ENCODE data around the gene ZBP1.

The ZBP1 gene

GRCh38 chr20:57590485-57591288, 29.5 kb downstream of the ZBP1 start:
- Histone ChIP-seq H3K9me3 (ENCODE audit: insufficient read depth, low read length) (peaks cover 18% of the 10 kb centered on the region; the same call in 1 of the 2 replicates), H3K4me1 (ENCODE audit: insufficient read depth, insufficient read length) (peaks cover 17% of the 10 kb centered on the region), H3K36me3 (ENCODE audit: insufficient read depth, insufficient read length, low read length) (no peaks in the 10 kb centered on the region), H3K9ac (ENCODE audit: insufficient read length, low read depth) (no peak overlapping the region), H3K4me3 (ENCODE audit: insufficient read length, low read depth) (no peak overlapping the region), H3K27me3 (ENCODE audit: insufficient read depth, insufficient read length) (no peaks in the 10 kb centered on the region)
- DNase-seq (ENCODE audit: low read depth, low spot score): no peak
- TF ChIP-seq YY1 (IDR thresholded peaks at IDR 0.05; ENCODE audit: insufficient read depth, insufficient read length) (no peak), ZNF274 (IDR thresholded peaks at IDR 0.05; ENCODE audit: low read depth, low read length) (no peak), SUZ12 (IDR thresholded peaks at IDR 0.05; ENCODE audit: extremely low read depth, insufficient read depth, insufficient read length) (no peak)

DNA sequence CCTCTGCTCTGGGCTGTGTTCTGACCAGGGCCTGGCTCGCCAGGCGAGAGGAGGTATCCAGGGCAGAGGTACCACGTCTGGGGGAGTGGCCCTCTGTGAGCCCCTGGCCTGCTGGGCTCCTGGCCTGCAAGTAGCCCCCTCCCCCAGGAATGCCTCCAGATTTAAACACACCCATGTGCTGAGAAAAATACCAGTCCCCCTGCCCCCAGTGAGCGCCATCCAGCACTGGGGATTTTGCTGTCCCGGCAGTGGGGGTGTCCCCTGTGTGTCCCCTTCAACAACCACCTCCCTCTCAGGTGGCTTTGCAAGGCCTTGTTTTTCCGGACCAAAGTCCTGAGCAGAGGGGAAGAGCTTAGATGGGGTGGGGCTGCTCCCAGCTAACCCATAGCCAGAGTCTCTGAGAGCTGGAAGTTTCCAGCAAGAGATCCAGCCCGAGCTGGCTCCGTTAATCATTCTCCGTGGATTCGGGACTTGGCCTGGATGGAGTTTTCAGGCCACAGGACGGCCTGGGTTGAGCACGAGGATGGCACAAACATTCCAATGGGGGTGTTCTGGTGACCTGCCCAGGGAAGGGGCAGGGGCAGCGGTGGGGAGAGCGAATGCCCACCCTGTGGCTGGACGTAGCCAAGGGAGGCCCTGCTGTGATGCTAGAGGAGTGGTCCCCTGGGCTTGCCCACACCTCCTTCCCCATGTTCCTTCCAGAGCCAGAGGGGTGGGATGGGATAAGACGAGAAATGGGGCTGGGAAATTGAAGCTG, 30.3 kb downstream of the ZBP1 start:
- H3K27me3 ChIP-seq (ENCODE audit: insufficient read depth, insufficient read length): no peaks in the 10 kb centered on the region
- no peak for TF ChIP-seq SUZ12 (IDR thresholded peaks at IDR 0.05; ENCODE audit: extremely low read depth, insufficient read depth, insufficient read length)
- TF ChIP-seq ZNF274 (IDR thresholded peaks at IDR 0.05; ENCODE audit: low read depth, low read length): no peak
- no peak for TF ChIP-seq YY1 (IDR thresholded peaks at IDR 0.05; ENCODE audit: insufficient read depth, insufficient read length)

GRCh38 chr20:57589123-57589727, 31.0 kb downstream of the ZBP1 start:
- no peaks in the 10 kb centered on the region for H3K36me3 ChIP-seq (ENCODE audit: insufficient read depth, insufficient read length, low read length)
- no peak overlapping the region for H3K9ac ChIP-seq (ENCODE audit: insufficient read length, low read depth)
- H3K4me3 ChIP-seq (ENCODE audit: insufficient read length, low read depth): no peak overlapping the region
- TF ChIP-seq ZNF274 (IDR thresholded peaks at IDR 0.05; ENCODE audit: low read depth, low read length): no peak
- no peak for TF ChIP-seq SUZ12 (IDR thresholded peaks at IDR 0.05; ENCODE audit: extremely low read depth, insufficient read depth, insufficient read length)
- no peak for TF ChIP-seq YY1 (IDR thresholded peaks at IDR 0.05; ENCODE audit: insufficient read depth, insufficient read length)
- DNase-seq (ENCODE audit: low read depth, low spot score): no peak
- no peaks in the 10 kb centered on the region for H3K27me3 ChIP-seq (ENCODE audit: insufficient read depth, insufficient read length)
- H3K4me1 ChIP-seq (ENCODE audit: insufficient read depth, insufficient read length): peaks cover 14% of the 10 kb centered on the region
- H3K9me3 ChIP-seq (ENCODE audit: insufficient read depth, low read length): peaks cover 18% of the 10 kb centered on the region; the same call in 1 of the 2 replicates

More for the DNA sequence above, 30.3 kb downstream of the ZBP1 start:
- Histone ChIP-seq H3K9me3 (ENCODE audit: insufficient read depth, low read length) (peaks cover 18% of the 10 kb centered on the region; the same call in 1 of the 2 replicates), H3K4me3 (ENCODE audit: insufficient read length, low read depth) (no peak overlapping the region), H3K36me3 (ENCODE audit: insufficient read depth, insufficient read length, low read length) (no peaks in the 10 kb centered on the region), H3K9ac (ENCODE audit: insufficient read length, low read depth) (no peak overlapping the region), H3K4me1 (ENCODE audit: insufficient read depth, insufficient read length) (peaks cover 14% of the 10 kb centered on the region)
- no peak for DNase-seq (ENCODE audit: low read depth, low spot score)

- Histone ChIP-seq H3K9me3 (ENCODE audit: insufficient read depth, low read length) (peaks cover 18% of the 10 kb centered on the region; the same call in 1 of the 2 replicates), H3K4me1 (ENCODE audit: insufficient read depth, insufficient read length) (peaks cover 10% of the 10 kb centered on the region), H3K27me3 (ENCODE audit: insufficient read depth, insufficient read length) (no peaks in the 10 kb centered on the region), H3K36me3 (ENCODE audit: insufficient read depth, insufficient read length, low read length) (no peaks in the 10 kb centered on the region), H3K4me3 (ENCODE audit: insufficient read length, low read depth) (no peak overlapping the region), H3K9ac (ENCODE audit: insufficient read length, low read depth) (no peak overlapping the region)
- TF ChIP-seq ZNF274 (IDR thresholded peaks at IDR 0.05; ENCODE audit: low read depth, low read length) (no peak), YY1 (IDR thresholded peaks at IDR 0.05; ENCODE audit: insufficient read depth, insufficient read length) (no peak), SUZ12 (IDR thresholded peaks at IDR 0.05; ENCODE audit: extremely low read depth, insufficient read depth, insufficient read length) (no peak)
- no peak for DNase-seq (ENCODE audit: low read depth, low spot score)
Measured at GRCh38 chr20:57588596-57588995, 31.6 kb downstream of the ZBP1 start.

DNA sequence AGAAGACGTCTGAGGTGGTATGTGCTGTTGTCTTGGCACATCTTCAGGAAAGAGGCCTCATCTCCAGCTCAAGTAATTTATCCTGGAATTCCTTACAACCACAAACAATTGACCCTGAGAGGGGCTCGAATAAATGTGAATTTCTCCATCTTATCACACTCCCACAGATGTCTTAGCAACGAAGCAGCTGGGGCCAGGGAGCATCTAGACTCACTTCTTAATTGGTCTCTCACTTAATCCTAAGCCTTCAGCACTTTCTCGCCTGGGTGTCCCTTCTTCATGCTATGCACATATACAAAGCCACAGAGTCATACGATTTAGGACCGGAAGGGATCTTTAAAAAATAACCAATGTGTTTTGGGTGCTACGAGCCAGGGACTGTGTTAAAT, 32.2 kb downstream of the ZBP1 start:
- H3K27me3 ChIP-seq (ENCODE audit: insufficient read depth, insufficient read length): no peaks in the 10 kb centered on the region
- H3K9ac ChIP-seq (ENCODE audit: insufficient read length, low read depth): no peak overlapping the region
- H3K4me1 ChIP-seq (ENCODE audit: insufficient read depth, insufficient read length): peaks cover 5% of the 10 kb centered on the region
- DNase-seq (ENCODE audit: low read depth, low spot score): no peak
- TF ChIP-seq SUZ12 (IDR thresholded peaks at IDR 0.05; ENCODE audit: extremely low read depth, insufficient read depth, insufficient read length): no peak
- TF ChIP-seq ZNF274 (IDR thresholded peaks at IDR 0.05; ENCODE audit: low read depth, low read length): no peak
- no peak for TF ChIP-seq YY1 (IDR thresholded peaks at IDR 0.05; ENCODE audit: insufficient read depth, insufficient read length)
- H3K36me3 ChIP-seq (ENCODE audit: insufficient read depth, insufficient read length, low read length): no peaks in the 10 kb centered on the region
- H3K4me3 ChIP-seq (ENCODE audit: insufficient read length, low read depth): no peak overlapping the region
- H3K9me3 ChIP-seq (ENCODE audit: insufficient read depth, low read length): peaks cover 18% of the 10 kb centered on the region; the same call in 1 of the 2 replicates

DNA sequence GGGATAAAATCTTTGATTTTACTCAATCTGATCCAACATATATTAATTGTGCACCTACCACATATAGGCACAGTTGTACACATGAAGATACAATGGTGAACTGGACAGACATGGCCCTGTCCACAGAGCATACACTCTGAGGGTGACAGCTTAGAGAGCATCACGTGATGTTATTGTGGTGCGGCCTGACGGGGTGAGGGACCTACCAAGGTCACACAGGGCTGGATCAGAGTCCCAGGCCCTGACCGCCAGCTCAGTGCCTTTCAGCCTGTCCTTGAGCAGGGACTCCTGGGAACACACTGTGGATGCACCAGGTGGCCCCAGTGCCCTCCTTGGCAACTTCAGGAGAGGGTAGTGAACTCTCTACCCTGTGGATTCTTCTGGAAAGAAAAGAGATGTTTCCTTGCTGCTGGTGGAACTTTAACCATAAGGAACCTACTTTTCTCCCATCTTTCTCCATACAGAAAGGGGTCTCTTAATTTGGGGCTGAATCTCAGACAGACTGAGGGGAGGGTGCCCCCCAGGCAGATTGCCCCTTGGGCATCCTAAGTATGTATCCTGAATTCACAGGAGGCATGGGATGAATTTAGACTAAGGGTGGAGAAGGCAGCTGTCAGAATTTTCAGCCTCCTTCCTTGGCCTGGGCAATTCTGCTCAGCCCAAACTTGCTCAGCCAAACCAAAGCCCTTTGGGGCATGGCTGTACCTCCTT, 32.8 kb downstream of the ZBP1 start:
- peaks cover 6% of the 10 kb centered on the region for H3K4me1 ChIP-seq (ENCODE audit: insufficient read depth, insufficient read length)
- H3K9ac ChIP-seq (ENCODE audit: insufficient read length, low read depth): no peak overlapping the region
- H3K4me3 ChIP-seq (ENCODE audit: insufficient read length, low read depth): no peak overlapping the region
- no peak for DNase-seq (ENCODE audit: low read depth, low spot score)
- no peak for TF ChIP-seq SUZ12 (IDR thresholded peaks at IDR 0.05; ENCODE audit: extremely low read depth, insufficient read depth, insufficient read length)
- no peak for TF ChIP-seq YY1 (IDR thresholded peaks at IDR 0.05; ENCODE audit: insufficient read depth, insufficient read length)
- TF ChIP-seq ZNF274 (IDR thresholded peaks at IDR 0.05; ENCODE audit: low read depth, low read length): no peak
- H3K9me3 ChIP-seq (ENCODE audit: insufficient read depth, low read length): peaks cover 18% of the 10 kb centered on the region; the same call in 1 of the 2 replicates
- no peaks in the 10 kb centered on the region for H3K27me3 ChIP-seq (ENCODE audit: insufficient read depth, insufficient read length)
- H3K36me3 ChIP-seq (ENCODE audit: insufficient read depth, insufficient read length, low read length): no peaks in the 10 kb centered on the region

Data from NT2/D1 (cell line).